NT2/D1 (cell line): ENCODE results near the gene DNAH1.

Experiments used
- YY1 ChIP-seq: IDR thresholded peaks from 2 replicates; pipeline ENCODE4 v1.6.1; 2011; ENCODE audit not compliant: insufficient read length, insufficient read depth
- ZNF274 ChIP-seq: IDR thresholded peaks from 2 replicates; pipeline ENCODE4 v1.6.1; 2011; ENCODE audit warnings: mild to moderate bottlenecking, low read depth, low read length

- TF ChIP-seq ZNF274 (no peak), YY1 (no peak)
Measured at GRCh38 chr3:52397676-52398399, 81.7 kb downstream of the DNAH1 start.
